ENCODE data around the gene PIGK. TPM values are rescaled to one million over a fixed set of nuclear protein-coding genes. Genes with fewer than 3 reads are reported as not detected.

Gene PIGK
- total RNA-seq, 2 donors from 2014 or later: 29.3 to 34.2 TPM

- ATAC-seq (no peak), DNase-seq (no peak)
- intact Hi-C loops (cut with DNase I): no loop called here
Observed at GRCh38 chr1:77051425-77051824, 167.8 kb downstream of the PIGK start.

- intact Hi-C loops (cut with DNase I): no loop called here
- ATAC-seq (no peak), DNase-seq (no peak)
Observed at GRCh38 chr1:77048615-77049005, 170.6 kb downstream of the PIGK start.

- DNase-seq (no peak), ATAC-seq (no peak)
- intact Hi-C loops (cut with DNase I): no loop called here
Observed at GRCh38 chr1:77047978-77048614, 171.1 kb downstream of the PIGK start.

- intact Hi-C loops (cut with DNase I): no loop called here
- ATAC-seq: no peak
- no peak for DNase-seq
Observed at GRCh38 chr1:77047575-77047974, 171.7 kb downstream of the PIGK start.

- ATAC-seq (no peak), DNase-seq (no peak)
- intact Hi-C loops (cut with DNase I): no loop called here
Observed at GRCh38 chr1:77044133-77044849, 174.9 kb downstream of the PIGK start.

- DNase-seq: no peak
- no peak for ATAC-seq
- intact Hi-C loops (cut with DNase I): no loop called here
Observed at GRCh38 chr1:77040826-77041225, 178.4 kb downstream of the PIGK start.

- ATAC-seq: peak in 1 of 2 donors; percentile 96
- intact Hi-C loops (cut with DNase I): no loop called here
- DNase-seq: no peak
Observed at GRCh38 chr1:77039739-77040138, 179.5 kb downstream of the PIGK start.

GRCh38 chr1:77039111-77039510 lies 180.1 kb downstream of the PIGK start:
- ATAC-seq: no peak
- intact Hi-C loops (cut with DNase I): no loop called here
- DNase-seq: no peak

Small RNA genes within 50 kb of the gene (microRNA-seq; reads per million reads assigned to microRNA genes)
- gene MIR7156: 0 to 0.20 reads per million in 2 donors

Other genes with a start within 250 kb of the PIGK start
- 1 to 10 TPM in 1 of 2 donors, under 1 TPM in 1; 0.77 to 2.9 TPM for gene AK5, start 62.6 kb upstream of the PIGK start, total RNA-seq

Measured in left cardiac atrium (tissue), 4 donors.